CD4-positive, CD25-positive, alpha-beta regulatory T cell (primary cell): ENCODE results near the gene C3orf49. TPM values are rescaled to one million over a fixed set of nuclear protein-coding genes. Genes with fewer than 3 reads are reported as not detected.

Source experiments
- ATAC-seq, 2 donors: fragments of 150-1000 bp; cut with Tn5 transposase; one replicate each; pipeline ENCODE4 v1.10.0; 2021; ENCODE audit warnings: low read depth in 2 of 2, moderate number of reproducible peaks in 2 of 2, moderate library complexity in 1 of 2
- DNase-seq, 3 donors: peaks; one replicate each; pipeline versions ENCODE4 v3.0.0 to v3.0.0-alpha.2; 2012 to 2022; ENCODE audit warnings: mixed read lengths in 1 of 3
- H3K27ac ChIP-seq: one replicate; pipeline ENCODE4 v1.7.0; 2013; ENCODE audit warnings: mild to moderate bottlenecking, low read length; ENCODE audit not compliant: insufficient read depth, poor library complexity, severe bottlenecking
- H3K27me3 ChIP-seq: one replicate; pipeline ENCODE4 v1.7.0; 2013; ENCODE audit warnings: low read length; ENCODE audit not compliant: control insufficient read depth, insufficient read depth
- H3K36me3 ChIP-seq: one replicate; pipeline ENCODE4 v1.7.0; 2013; ENCODE audit warnings: mild to moderate bottlenecking, low read length, moderate library complexity; ENCODE audit not compliant: control insufficient read depth, insufficient read depth
- H3K4me1 ChIP-seq: 2 replicates; pipeline ENCODE4 v1.7.0; 2013; ENCODE audit warnings: mild to moderate bottlenecking, low read length; ENCODE audit not compliant: insufficient read depth, control insufficient read depth, poor library complexity, severe bottlenecking
- H3K4me3 ChIP-seq: one replicate; pipeline ENCODE4 v1.7.0; 2013; ENCODE audit warnings: low read depth, mild to moderate bottlenecking, low read length, moderate library complexity
- H3K9me3 ChIP-seq, 2 experiments: 1 replicate in 1 of 2; 2 replicates in 1 of 2; pipeline ENCODE4 v1.7.0; 2013; ENCODE audit warnings: low read length in 2 of 2, mild to moderate bottlenecking in 1 of 2, moderate library complexity in 1 of 2; ENCODE audit not compliant: control insufficient read depth in 2 of 2
- H3K27ac Mint-ChIP-seq, 3 donors: one replicate each; pipeline ENCODE4 v1.8.0; 2020 to 2022; ENCODE audit warnings: mild to moderate bottlenecking in 3 of 3, mixed read lengths in 3 of 3, moderate library complexity in 2 of 3
- H3K27me3 Mint-ChIP-seq: one replicate; pipeline ENCODE4 v1.8.0; 2022; ENCODE audit warnings: mild to moderate bottlenecking, mixed read lengths
- H3K36me3 Mint-ChIP-seq: one replicate; pipeline ENCODE4 v1.8.0; 2020; ENCODE audit warnings: mixed read lengths
- H3K4me1 Mint-ChIP-seq, 4 donors: one replicate each; pipeline ENCODE4 v1.8.0; 2020 to 2022; ENCODE audit warnings: mixed read lengths in 4 of 4, mild to moderate bottlenecking in 1 of 4
- H3K4me3 Mint-ChIP-seq, 4 donors: one replicate each; pipeline ENCODE4 v1.8.0; 2020 to 2022; ENCODE audit warnings: mild to moderate bottlenecking in 4 of 4, mixed read lengths in 4 of 4, moderate library complexity in 3 of 4
- H3K9me3 Mint-ChIP-seq, 7 donors: one replicate each; pipeline ENCODE4 v1.8.0; 2020 to 2022; ENCODE audit warnings: mixed read lengths in 7 of 7, mild to moderate bottlenecking in 3 of 7, moderate library complexity in 2 of 7
- polyA plus RNA-seq, 4 donors: library from polyadenylated mRNA; unstranded; fragments of 300-500 nt; fragmentation: Illumina TruSeq; gene quantifications; one replicate each; pipeline ENCODE4 v1.2.3, GENCODE V29; 2021
- total RNA-seq: library from RNA; stranded (reverse); gene quantifications from one replicate; pipeline ENCODE4 v1.2.3, GENCODE V29; 2022

Gene C3orf49
- total and polyA plus RNA-seq, 5 donors from 2014 or later: not detected

- no peak for DNase-seq
- Mint-ChIP-seq H3K27me3 (no peaks in the 10 kb centered on the region), H3K9me3 (no peaks in the 10 kb centered on the region), H3K4me1 (no peaks in the 10 kb centered on the region), H3K4me3 (no peak overlapping the region), H3K27ac (no peak overlapping the region), H3K36me3 (peaks cover 2% of the 10 kb centered on the region)
- Histone ChIP-seq H3K27me3 (no peaks in the 10 kb centered on the region), H3K9me3 (no peaks in the 10 kb centered on the region), H3K27ac (no peak overlapping the region), H3K4me3 (no peak overlapping the region), H3K4me1 (no peaks in the 10 kb centered on the region), H3K36me3 (no peaks in the 10 kb centered on the region)
- no peak for ATAC-seq
Measured at GRCh38 chr3:63824309-63824708, 5.2 kb downstream of the C3orf49 start.

DNA sequence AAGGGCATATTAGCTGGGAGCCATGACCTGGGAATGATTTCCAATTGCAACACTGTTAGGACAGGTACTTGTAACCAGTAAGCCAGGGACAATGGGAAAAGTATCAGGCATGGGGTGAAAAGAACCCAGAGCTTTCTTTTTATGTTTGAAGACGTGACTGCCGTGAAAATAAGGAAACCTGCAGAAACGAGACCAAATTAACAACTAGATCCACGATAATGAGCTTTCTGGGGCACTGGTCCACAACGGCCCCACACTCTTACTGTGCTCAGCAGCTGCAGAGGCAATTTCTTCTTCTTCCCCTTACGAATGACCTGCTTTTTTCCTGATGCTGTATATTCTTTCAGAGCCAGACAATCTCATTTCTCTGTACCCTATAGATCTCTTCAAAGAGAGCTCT is 11.4 kb downstream of the C3orf49 start:
- ATAC-seq (no peak), DNase-seq (no peak)
- Mint-ChIP-seq H3K4me3 (no peak overlapping the region), H3K36me3 (peaks cover 28% of the 10 kb centered on the region), H3K27me3 (no peaks in the 10 kb centered on the region), H3K27ac (peak overlapping the region in 1 of 3 donors; percentile 30), H3K9me3 (no peaks in the 10 kb centered on the region), H3K4me1 (no peaks in the 10 kb centered on the region)
- H3K27ac ChIP-seq: no peak overlapping the region
- H3K9me3 ChIP-seq: no peaks in the 10 kb centered on the region
- H3K4me1 ChIP-seq: no peaks in the 10 kb centered on the region
- no peak overlapping the region for H3K4me3 ChIP-seq
- H3K36me3 ChIP-seq: peaks cover 28% of the 10 kb centered on the region
- H3K27me3 ChIP-seq: no peaks in the 10 kb centered on the region

GRCh38 chr3:63832395-63832794 is 13.3 kb downstream of the C3orf49 start:
- ATAC-seq: no peak
- no peaks in the 10 kb centered on the region for H3K27me3 Mint-ChIP-seq

GRCh38 chr3:63841704-63842103 is 22.6 kb downstream of the C3orf49 start:
- H3K36me3 ChIP-seq: peaks cover under 1% of the 10 kb centered on the region
- H3K9me3 ChIP-seq: no peaks in the 10 kb centered on the region
- no peak overlapping the region for H3K27ac ChIP-seq
- H3K4me3 Mint-ChIP-seq: no peak overlapping the region
- H3K4me3 ChIP-seq: no peak overlapping the region
- H3K9me3 Mint-ChIP-seq: peaks cover 0 to 4% (median 3%) of the 10 kb centered on the region in 7 donors
- peaks cover 3 to 13% (median 10%) of the 10 kb centered on the region in 4 donors for H3K4me1 Mint-ChIP-seq
- no peaks in the 10 kb centered on the region for H3K27me3 Mint-ChIP-seq
- DNase-seq (no peak), ATAC-seq (no peak)
- H3K27me3 ChIP-seq: no peaks in the 10 kb centered on the region
- H3K4me1 ChIP-seq: no peaks in the 10 kb centered on the region
- H3K36me3 Mint-ChIP-seq: peaks cover 12% of the 10 kb centered on the region
- peak overlapping the region in 1 of 3 donors; percentile 4 for H3K27ac Mint-ChIP-seq

More at GRCh38 chr3:63832395-63832794, 13.3 kb downstream of the C3orf49 start:
- H3K27ac Mint-ChIP-seq: no peak overlapping the region
- no peaks in the 10 kb centered on the region for H3K9me3 Mint-ChIP-seq
- H3K4me1 ChIP-seq: no peaks in the 10 kb centered on the region
- H3K27ac ChIP-seq: no peak overlapping the region
- H3K4me3 Mint-ChIP-seq: no peak overlapping the region
- H3K4me1 Mint-ChIP-seq: no peaks in the 10 kb centered on the region
- H3K4me3 ChIP-seq: no peak overlapping the region
- H3K36me3 ChIP-seq: peaks cover 38% of the 10 kb centered on the region
- H3K36me3 Mint-ChIP-seq: peaks cover 34% of the 10 kb centered on the region
- no peaks in the 10 kb centered on the region for H3K9me3 ChIP-seq
- no peak for DNase-seq
- H3K27me3 ChIP-seq: no peaks in the 10 kb centered on the region

- H3K27me3 ChIP-seq: no peaks in the 10 kb centered on the region
- no peaks in the 10 kb centered on the region for H3K27me3 Mint-ChIP-seq
Measured at GRCh38 chr3:63842127-63842526, 23.0 kb downstream of the C3orf49 start.

GRCh38 chr3:63845215-63845614 is 26.1 kb downstream of the C3orf49 start:
- Histone ChIP-seq H3K27me3 (no peaks in the 10 kb centered on the region), H3K9me3 (no peaks in the 10 kb centered on the region), H3K4me1 (no peaks in the 10 kb centered on the region), H3K4me3 (no peak overlapping the region), H3K27ac (no peak overlapping the region), H3K36me3 (no peaks in the 10 kb centered on the region)
- DNase-seq (no peak), ATAC-seq (no peak)
- Mint-ChIP-seq H3K4me1 (peaks cover 13 to 17% (median 14%) of the 10 kb centered on the region in 4 donors), H3K9me3 (peaks cover 0 to 4% (median 3%) of the 10 kb centered on the region in 7 donors), H3K27me3 (no peaks in the 10 kb centered on the region), H3K4me3 (no peak overlapping the region), H3K27ac (no peak overlapping the region), H3K36me3 (peaks cover 12% of the 10 kb centered on the region)

More at GRCh38 chr3:63842127-63842526, 23.0 kb downstream of the C3orf49 start:
- peaks cover 3 to 13% (median 10%) of the 10 kb centered on the region in 4 donors for H3K4me1 Mint-ChIP-seq
- H3K4me3 Mint-ChIP-seq: no peak overlapping the region
- H3K4me1 ChIP-seq: no peaks in the 10 kb centered on the region
- ATAC-seq (no peak), DNase-seq (no peak)
- no peaks in the 10 kb centered on the region for H3K36me3 ChIP-seq
- H3K27ac Mint-ChIP-seq: no peak overlapping the region
- H3K27ac ChIP-seq: no peak overlapping the region
- H3K4me3 ChIP-seq: no peak overlapping the region
- H3K9me3 Mint-ChIP-seq: peaks cover 0 to 4% (median 3%) of the 10 kb centered on the region in 7 donors
- H3K36me3 Mint-ChIP-seq: peaks cover 12% of the 10 kb centered on the region
- no peaks in the 10 kb centered on the region for H3K9me3 ChIP-seq

DNA sequence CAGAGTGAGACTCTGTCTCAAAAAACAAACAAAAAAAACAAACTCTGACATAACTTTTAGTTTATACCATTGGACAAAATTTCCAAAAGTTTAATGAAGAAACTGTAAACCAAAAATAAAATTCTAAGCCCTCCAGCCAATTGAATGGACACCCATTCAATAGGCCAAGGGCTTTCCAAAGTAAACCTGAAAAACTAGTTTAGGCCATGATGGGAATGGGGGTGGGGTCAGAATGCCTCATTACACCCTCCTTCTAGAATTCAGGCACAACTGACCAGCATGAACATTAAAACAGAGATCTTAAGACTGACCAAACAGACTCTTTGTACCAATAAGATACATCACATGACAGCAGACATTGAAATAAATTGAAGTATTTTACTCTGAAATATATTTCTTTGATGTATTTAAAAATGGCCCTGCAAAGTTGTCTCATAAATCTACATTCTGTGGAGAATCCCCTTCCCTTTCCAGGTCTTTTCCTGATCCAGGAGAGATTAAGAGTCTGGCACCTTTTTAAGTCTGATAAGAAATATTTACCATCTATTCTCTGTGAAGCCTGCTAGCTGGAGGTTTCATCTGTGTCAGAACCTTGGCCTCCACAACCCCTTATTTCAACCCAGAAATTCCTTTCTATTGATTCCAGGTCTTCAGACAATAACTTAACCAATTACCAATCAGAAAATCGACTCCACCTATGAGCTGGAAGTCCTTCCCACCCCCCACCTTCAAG is 28.8 kb downstream of the C3orf49 start:
- Mint-ChIP-seq H3K27ac (no peak overlapping the region), H3K4me1 (peaks cover 15 to 37% (median 21%) of the 10 kb centered on the region in 4 donors), H3K9me3 (peaks cover 0 to 3% (median 0%) of the 10 kb centered on the region in 7 donors), H3K36me3 (peaks cover 19% of the 10 kb centered on the region), H3K4me3 (no peak overlapping the region), H3K27me3 (no peaks in the 10 kb centered on the region)
- Histone ChIP-seq H3K27me3 (no peaks in the 10 kb centered on the region), H3K4me3 (no peak overlapping the region), H3K4me1 (no peaks in the 10 kb centered on the region), H3K36me3 (no peaks in the 10 kb centered on the region), H3K9me3 (no peaks in the 10 kb centered on the region), H3K27ac (no peak overlapping the region)
- no peak for ATAC-seq
- no peak for DNase-seq

DNA sequence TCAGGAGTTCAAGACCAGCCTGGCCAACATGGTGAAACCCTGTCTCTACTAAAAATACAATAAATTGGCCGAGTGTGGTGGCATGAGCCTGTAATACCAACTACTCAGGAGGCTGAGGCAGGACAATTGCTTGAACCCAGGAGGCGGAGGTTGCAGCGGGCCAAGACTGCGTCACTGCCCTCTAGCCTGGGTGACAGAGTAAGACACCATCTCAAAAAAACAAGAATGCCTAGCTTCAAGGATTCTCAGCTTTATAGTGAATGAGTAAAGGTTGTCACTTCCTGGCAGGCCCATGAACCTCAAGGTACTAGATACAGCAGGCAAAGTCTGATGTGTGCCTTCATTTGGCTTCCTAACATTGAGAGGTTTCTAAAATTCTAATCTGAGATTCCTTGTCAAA is 30.1 kb downstream of the C3orf49 start:
- Mint-ChIP-seq H3K27ac (no peak overlapping the region), H3K27me3 (no peaks in the 10 kb centered on the region), H3K4me3 (no peak overlapping the region), H3K9me3 (no peaks in the 10 kb centered on the region), H3K36me3 (peaks cover 16% of the 10 kb centered on the region), H3K4me1 (peaks cover 15 to 31% (median 19%) of the 10 kb centered on the region in 4 donors)
- Histone ChIP-seq H3K27me3 (no peaks in the 10 kb centered on the region), H3K27ac (no peak overlapping the region), H3K36me3 (no peaks in the 10 kb centered on the region), H3K4me1 (no peaks in the 10 kb centered on the region), H3K9me3 (no peaks in the 10 kb centered on the region), H3K4me3 (no peak overlapping the region)
- ATAC-seq (no peak), DNase-seq (no peak)
